Measurements from ENCODE around the gene HEMK1. TPM values are rescaled to one million over a fixed set of nuclear protein-coding genes. Genes with fewer than 3 reads are reported as not detected.

HEMK1 gene
- total RNA-seq, 4 donors from 2014 or later = 4.4 to 11.8 (median 4.9) TPM

GRCh38 chr3:50627407-50628051 lies 58.2 kb downstream of the HEMK1 start:
- WGBS, 2 donors = 41 to 67% methylated on average over 1 to 5 of the region's 6 CpGs
- Histone ChIP-seq H3K27ac (peak overlapping the region; percentile 65 to 79 (median 73)), H3K36me3 (peaks cover 0 to 5% (median 0%) of the 10 kb centered on the region in 3 donors), H3K27me3 (no peaks in the 10 kb centered on the region), H3K4me3 (no peak overlapping the region), H3K4me1 (peaks cover 55 to 94% (median 58%) of the 10 kb centered on the region in 3 donors), H3K9me3 (no peaks in the 10 kb centered on the region)
- intact Hi-C loops (cut with DNase I) = no loop called here
- no peak for TF ChIP-seq POLR2A (IDR thresholded peaks at IDR 0.05)
- TF ChIP-seq, protein P1, sequence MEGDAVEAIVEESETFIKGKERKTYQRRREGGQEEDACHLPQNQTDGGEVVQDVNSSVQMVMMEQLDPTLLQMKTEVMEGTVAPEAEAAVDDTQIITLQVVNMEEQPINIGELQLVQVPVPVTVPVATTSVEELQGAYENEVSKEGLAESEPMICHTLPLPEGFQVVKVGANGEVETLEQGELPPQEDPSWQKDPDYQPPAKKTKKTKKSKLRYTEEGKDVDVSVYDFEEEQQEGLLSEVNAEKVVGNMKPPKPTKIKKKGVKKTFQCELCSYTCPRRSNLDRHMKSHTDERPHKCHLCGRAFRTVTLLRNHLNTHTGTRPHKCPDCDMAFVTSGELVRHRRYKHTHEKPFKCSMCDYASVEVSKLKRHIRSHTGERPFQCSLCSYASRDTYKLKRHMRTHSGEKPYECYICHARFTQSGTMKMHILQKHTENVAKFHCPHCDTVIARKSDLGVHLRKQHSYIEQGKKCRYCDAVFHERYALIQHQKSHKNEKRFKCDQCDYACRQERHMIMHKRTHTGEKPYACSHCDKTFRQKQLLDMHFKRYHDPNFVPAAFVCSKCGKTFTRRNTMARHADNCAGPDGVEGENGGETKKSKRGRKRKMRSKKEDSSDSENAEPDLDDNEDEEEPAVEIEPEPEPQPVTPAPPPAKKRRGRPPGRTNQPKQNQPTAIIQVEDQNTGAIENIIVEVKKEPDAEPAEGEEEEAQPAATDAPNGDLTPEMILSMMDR (IDR thresholded peaks at IDR 0.05) = peak in 4 of 6 experiments; percentile 17 to 40 (median 20)
- DNase-seq = no peak

DNA sequence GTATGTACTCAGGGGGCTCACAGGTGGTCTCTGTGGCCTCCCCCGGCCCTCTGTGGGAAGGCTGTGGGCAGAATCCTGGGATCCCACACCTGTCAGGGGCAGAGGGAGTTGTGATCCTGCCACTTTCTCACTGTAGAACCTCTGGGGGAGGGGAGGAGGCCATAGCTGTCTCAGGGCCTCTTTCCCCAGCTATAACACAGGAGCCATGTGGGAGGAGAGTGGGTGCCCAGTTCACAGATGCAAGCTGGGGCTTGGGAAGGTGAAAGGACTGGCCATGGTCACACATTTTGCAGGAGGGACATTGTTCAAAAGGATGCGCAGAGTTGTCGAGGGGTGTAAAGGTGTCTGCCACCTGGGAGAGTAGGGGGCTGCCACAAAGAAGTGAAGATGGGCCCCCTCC lies 59.3 kb downstream of the HEMK1 start:
- no peak for TF ChIP-seq POLR2A (IDR thresholded peaks at IDR 0.05)
- TF ChIP-seq, protein P1 (IDR thresholded peaks at IDR 0.05) = no peak
- Histone ChIP-seq H3K27me3 (no peaks in the 10 kb centered on the region), H3K27ac (peak overlapping the region in 3 of 4 donors; percentile 71 to 79 (median 75)), H3K9me3 (no peaks in the 10 kb centered on the region), H3K4me3 (no peak overlapping the region), H3K36me3 (peaks cover 0 to 5% (median 0%) of the 10 kb centered on the region in 3 donors), H3K4me1 (peaks cover 44 to 90% (median 49%) of the 10 kb centered on the region in 3 donors)
- intact Hi-C loops (cut with DNase I) = no loop called here
- no peak for DNase-seq
- 89 to 94% methylated on average over 2 to 3 of the region's 3 CpGs for WGBS, 2 donors

DNA sequence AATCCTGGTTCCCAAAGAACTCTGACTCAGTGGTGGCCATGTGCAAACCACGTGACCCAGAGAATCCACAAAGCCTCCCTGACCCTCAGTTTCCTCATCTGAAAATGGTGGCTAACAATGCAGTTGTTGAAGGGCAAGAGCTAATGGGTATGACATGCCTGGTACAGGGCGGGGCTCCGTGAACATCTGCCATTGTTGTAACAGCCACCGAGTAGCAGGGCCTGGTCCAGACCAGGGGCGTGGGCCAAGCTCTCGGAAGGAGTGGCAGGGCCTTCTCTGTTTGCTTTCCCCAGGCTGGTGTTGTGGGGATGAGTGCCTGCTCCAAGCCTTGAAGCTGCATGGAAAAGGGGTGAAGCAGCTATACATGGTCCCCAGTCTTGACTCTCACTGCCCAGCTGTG lies 61.1 kb downstream of the HEMK1 start:
- no peak for DNase-seq
- Histone ChIP-seq H3K4me1 (peaks cover 26 to 76% (median 31%) of the 10 kb centered on the region in 3 donors), H3K36me3 (peaks cover 0 to 14% (median 0%) of the 10 kb centered on the region in 3 donors), H3K27ac (peak overlapping the region in 2 of 4 donors; percentile 26 to 46), H3K4me3 (no peak overlapping the region), H3K27me3 (no peaks in the 10 kb centered on the region), H3K9me3 (no peaks in the 10 kb centered on the region)
- TF ChIP-seq, protein P1 (IDR thresholded peaks at IDR 0.05) = no peak
- TF ChIP-seq POLR2A (IDR thresholded peaks at IDR 0.05) = no peak
- intact Hi-C loops (cut with DNase I) = no loop called here
- WGBS, 2 donors = 36 to 62% methylated on average over 5 of the region's 6 CpGs

DNA sequence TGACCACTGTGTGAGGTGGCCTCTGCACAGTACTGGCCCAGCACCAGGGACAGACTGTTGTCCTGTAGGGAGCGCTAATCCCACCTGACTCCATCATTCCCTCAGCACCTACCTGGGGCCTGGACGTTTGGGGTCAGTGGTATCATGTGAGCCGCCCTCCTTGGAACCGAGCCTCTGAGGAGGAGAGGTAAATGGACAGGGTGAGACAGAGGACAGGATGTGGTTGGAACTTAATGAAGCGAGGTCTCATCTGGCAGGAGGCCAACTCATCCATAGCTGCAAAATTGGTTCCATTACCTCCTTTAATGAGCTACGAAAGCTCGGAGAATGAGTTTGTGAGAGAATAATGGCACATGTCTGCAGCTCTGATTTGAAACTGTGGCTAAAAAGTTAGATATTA lies 61.6 kb downstream of the HEMK1 start:
- DNase-seq = no peak
- H3K4me3 ChIP-seq = no peak overlapping the region
- 62 to 76% methylated on average over 4 to 5 of the region's 7 CpGs for WGBS, 2 donors
- TF ChIP-seq, protein P1 (IDR thresholded peaks at IDR 0.05) = no peak
- no peak for TF ChIP-seq POLR2A (IDR thresholded peaks at IDR 0.05)
- peaks cover 0 to 14% (median 0%) of the 10 kb centered on the region in 3 donors for H3K36me3 ChIP-seq
- peaks cover 22 to 71% (median 27%) of the 10 kb centered on the region in 3 donors for H3K4me1 ChIP-seq
- H3K9me3 ChIP-seq = no peaks in the 10 kb centered on the region
- intact Hi-C loops (cut with DNase I) = no loop called here
- no peaks in the 10 kb centered on the region for H3K27me3 ChIP-seq
- peak overlapping the region in 1 of 4 donors; percentile 46 for H3K27ac ChIP-seq

DNA sequence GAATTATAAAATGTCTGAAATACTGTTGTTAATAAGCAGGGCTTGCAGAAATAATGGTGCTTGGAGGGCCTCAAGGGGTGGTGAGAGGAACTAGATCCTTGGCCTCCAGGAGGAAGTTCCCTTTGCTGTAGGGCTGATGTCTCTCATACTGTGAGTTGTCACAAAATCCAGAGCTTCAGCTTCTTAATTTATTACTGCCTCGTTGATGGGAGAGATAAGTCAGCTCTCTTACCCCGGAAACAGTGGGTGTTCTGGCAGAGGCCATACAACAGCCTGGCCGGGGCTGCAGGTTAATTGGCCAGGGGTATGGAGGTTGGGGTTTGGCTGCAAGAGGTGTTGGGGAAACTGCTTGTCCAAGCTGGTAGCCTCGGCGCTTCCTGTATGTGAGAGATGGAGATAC lies 63.1 kb downstream of the HEMK1 start:
- WGBS, 2 donors = 45 to 55% methylated on average over 5 of the region's 5 CpGs

More for the DNA sequence above, 63.1 kb downstream of the HEMK1 start:
- Histone ChIP-seq H3K4me3 (no peak overlapping the region), H3K9me3 (no peaks in the 10 kb centered on the region), H3K36me3 (peaks cover 0 to 14% (median 0%) of the 10 kb centered on the region in 3 donors), H3K27me3 (no peaks in the 10 kb centered on the region), H3K4me1 (peaks cover 21 to 64% (median 22%) of the 10 kb centered on the region in 3 donors), H3K27ac (no peak overlapping the region)
- intact Hi-C loops (cut with DNase I) = no loop called here
- TF ChIP-seq, protein P1 (IDR thresholded peaks at IDR 0.05) = no peak
- no peak for DNase-seq

All from esophagus squamous epithelium (tissue), 5 donors.